ENCODE results near the gene GLB1L2.

Gene GLB1L2

GRCh38 chr11:134349802-134350355, 18.1 kb downstream of the GLB1L2 start:
- no peak for DNase-seq

GRCh38 chr11:134350381-134350780, 18.6 kb downstream of the GLB1L2 start:
- no peak for DNase-seq

GRCh38 chr11:134352111-134352510, 20.3 kb downstream of the GLB1L2 start:
- no peak for DNase-seq

GRCh38 chr11:134355136-134355535, 23.3 kb downstream of the GLB1L2 start:
- DNase-seq = no peak

- no peak for DNase-seq
Measured at GRCh38 chr11:134355656-134356055, 23.9 kb downstream of the GLB1L2 start.

DNA sequence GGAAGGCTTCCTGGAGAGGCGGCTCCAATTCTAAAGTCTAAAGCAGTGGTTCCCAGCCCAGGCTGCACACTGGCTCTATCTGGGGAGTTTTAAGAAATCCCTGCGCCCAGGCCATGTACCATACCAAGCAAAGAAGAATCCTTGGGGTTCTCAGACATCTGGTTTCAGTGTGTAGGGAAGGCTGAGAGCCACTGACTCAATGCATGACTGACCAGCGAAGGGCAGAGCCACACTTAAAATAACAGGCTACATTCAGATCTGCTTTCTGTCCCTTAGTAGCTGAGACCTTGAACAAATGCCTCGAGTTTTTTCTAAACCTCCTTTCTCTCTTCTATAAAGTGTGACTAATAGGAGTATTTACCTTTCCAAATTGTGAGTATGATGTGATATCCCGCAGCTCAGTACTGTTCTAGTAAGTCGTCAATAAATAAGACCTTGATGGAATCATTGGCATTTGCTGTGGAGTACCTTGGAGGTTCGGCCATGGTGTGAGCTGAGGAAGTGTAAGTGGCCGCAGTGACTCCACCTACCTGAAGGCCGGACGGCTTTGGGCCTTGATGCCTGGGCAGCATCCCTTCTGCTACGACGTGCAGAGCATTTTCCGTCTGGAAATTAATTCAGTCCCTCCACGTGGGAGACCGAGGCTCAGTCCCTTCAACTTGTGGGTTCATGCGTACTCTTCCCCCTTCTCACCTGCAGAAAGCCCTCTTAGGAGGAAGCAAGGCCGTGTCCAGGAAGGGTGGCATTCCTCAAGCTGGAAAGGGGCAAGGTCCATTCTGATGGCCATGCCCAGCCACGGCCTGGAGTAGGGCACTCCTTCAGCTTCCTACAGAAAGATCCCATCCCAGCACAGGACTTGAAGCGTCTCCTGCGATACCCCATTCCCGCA, 25.1 kb downstream of the GLB1L2 start:
- no peak for DNase-seq

GRCh38 chr11:134357545-134357839, 25.7 kb downstream of the GLB1L2 start:
- DNase-seq = no peak

DNA sequence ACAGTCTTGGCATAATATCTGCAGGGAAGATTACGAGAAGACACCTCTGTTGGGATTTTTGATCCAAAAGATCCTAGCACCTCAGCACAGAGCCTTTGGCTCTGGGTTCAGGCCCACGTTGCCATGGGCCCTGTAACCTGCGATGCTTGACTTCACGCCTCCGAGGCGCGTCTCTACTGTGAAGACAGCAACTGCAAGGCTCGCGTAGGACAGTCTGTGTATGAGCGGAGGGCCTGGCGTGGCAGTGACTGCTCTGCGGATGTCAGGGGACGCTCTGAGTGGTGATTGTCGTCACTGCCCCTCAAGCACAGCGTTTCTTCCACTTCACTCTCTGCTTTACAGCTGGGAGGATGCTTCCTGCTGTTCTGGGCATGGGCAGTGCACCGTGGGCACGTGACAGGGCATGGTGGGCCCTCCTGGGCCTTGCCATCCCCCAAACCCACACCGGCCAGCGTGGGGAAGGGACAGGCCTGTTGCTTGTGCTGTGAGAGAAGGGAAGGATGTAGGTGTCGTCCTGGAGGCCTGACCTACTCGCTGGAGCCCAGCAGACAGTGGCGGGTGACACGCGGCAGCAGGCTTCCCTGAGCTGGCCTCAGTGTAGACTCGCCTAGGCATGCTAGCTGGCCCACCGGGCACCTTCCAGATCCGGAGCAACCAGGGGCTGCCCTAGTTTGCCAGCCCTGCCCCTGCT, 26.5 kb downstream of the GLB1L2 start:
- no peak for DNase-seq

DNA sequence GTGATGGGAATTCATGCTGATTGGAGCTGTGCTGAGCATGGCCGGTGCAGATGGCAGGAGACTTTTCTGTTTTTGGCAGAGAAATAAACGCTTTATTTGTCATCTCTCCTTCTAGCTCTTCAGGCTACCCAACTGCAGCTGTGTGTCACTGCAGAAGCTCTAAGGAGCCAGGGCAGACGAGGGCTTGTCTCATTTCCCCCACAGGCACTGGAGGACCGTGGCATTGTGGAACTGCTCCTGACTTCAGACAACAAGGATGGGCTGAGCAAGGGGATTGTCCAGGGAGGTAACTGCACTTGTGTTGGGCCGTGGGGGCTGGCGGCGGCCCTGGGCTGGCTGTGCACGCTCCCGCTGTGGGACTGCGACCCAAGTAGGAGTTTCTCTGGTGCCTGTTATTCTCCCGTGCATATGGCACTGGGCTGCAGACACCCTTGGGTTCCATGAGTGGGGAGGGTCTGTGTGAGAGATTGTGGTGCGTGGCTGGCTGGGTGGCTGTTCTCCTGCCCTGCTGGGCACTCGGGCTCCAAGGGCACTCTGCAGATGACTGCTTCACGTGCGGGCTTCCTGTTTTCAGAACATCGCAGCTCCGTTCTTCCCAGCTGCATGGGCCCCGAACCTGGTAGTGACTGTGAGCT, 27.2 kb downstream of the GLB1L2 start:
- DNase-seq = no peak

- no peak for DNase-seq
Measured at GRCh38 chr11:134359646-134360045, 27.9 kb downstream of the GLB1L2 start.

DNA sequence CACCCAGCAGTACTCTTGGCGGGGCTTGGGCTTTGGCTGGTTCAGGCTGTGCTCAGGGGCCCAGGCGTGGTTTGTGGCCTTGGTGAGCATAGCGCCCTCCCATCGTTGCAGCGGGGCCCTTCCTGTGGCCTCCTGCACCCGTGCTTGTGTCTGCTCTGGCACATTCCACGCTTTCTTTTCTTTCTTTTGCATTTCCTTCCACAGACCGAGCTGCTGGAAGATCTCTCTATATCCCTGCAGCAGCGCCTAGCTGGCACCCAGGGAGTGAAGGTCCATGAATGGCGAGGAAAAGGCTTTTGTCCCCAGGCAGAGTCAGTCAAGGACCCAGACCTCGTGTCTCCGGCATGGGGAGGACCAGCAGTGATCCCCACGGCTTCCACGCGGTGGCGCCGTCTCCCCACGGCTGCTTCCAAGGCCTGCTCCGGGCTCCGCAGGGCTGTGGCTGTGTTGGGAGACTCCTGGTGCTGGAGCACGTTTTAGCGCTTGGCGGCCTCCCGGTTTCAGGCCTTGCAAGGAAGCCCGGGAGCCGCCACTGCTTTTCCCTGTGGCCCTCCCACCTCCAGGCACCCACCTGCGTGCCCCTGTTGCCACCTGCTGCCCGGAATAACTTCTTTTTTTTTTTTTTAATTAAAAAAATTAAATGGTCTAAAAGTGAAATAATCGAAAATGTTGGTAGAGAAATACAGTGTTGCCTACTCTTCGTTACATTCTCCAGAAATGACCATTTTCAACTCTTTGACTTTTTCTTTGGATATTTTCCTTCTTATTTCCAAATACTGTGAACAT, 28.5 kb downstream of the GLB1L2 start:
- DNase-seq = peak; percentile 9

GRCh38 chr11:134361661-134362060, 29.9 kb downstream of the GLB1L2 start:
- no peak for DNase-seq

GRCh38 chr11:134362192-134362901, 30.6 kb downstream of the GLB1L2 start:
- DNase-seq = no peak

DNA sequence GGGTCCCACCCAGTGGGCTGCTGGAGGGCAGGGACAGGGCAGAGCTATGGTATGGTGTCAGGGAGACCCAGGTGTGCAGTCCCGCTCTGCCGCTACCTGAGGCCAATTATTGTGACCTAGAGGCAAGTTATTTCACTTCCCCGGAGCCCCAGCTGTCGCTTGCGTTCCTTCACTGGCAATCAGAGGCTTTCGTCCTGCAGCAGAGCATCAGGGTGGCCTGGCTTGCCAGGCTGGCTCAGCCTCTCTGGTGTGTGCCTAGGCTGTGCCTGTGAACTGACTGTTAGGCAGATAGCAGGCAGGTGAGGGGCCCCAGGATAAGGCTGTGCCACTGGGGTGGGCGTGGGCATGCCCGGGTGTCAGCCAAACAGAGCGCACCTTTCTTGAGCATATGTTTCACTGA, 31.4 kb downstream of the GLB1L2 start:
- no peak for DNase-seq

DNA sequence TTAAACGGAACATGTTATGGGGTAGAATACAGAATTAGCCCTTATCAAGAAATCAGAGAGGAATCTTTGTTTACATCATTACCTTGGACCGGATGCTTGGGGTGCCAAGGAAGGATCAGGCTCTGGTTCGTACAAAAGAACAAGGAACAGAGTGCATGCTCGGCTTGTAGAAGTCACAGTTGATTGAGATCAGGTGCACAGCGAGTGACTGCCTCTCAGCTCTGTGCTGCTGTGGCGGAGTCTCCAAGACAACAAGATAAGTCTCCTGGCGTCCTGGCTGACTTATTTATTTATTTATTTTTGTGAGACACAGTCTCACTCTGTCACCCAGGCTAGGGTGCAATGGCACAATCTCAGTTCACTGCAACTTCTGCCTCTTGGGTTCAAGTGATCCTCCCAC, 31.8 kb downstream of the GLB1L2 start:
- DNase-seq = no peak

- no peak for DNase-seq
Measured at GRCh38 chr11:134364261-134364660, 32.5 kb downstream of the GLB1L2 start.

DNA sequence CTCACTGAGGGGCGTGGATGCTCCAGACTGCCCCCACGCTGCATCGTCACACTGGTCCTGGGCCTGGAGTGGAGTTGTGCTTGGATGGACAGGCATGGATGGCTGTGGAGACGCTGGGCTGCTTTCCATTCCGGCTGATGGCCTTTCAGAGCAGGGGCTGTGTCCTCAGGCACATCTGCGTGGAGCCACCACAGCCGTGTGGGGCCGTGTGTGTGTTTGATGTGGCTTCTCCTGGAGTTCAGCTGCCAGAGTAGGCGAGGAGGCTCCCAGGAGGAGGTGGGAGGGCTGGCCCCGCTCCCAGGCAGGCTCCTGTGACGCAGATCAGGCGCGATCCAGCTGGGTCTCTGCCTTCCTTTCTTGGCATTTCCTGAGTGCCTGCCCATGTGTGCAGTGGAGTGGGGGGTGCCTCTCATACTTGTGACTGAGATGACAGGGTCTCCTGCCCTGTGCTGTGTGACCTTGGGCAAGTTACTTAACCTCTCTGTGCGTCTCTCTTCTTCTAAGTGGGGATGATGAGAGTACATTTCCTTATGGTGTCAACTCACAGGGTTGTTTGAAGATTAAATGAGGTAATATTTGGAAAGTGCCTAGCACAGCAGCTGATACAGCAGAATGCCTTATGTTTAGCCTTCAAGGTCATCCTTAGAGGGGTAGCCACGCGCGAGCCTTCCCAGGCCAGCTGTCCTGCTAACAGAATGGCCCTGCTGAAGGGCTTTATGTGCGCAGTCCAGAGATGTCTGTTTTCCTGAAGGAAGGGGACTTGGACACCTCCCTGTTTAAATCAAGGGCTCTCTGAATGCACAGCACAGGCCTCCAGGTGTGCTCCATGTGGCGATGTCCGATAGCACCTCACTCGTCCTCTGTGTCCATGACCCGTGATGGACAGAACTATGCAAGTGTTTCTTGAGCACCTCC, 33.5 kb downstream of the GLB1L2 start:
- no peak for DNase-seq

GRCh38 chr11:134366254-134366653, 34.5 kb downstream of the GLB1L2 start:
- no peak for DNase-seq

DNA sequence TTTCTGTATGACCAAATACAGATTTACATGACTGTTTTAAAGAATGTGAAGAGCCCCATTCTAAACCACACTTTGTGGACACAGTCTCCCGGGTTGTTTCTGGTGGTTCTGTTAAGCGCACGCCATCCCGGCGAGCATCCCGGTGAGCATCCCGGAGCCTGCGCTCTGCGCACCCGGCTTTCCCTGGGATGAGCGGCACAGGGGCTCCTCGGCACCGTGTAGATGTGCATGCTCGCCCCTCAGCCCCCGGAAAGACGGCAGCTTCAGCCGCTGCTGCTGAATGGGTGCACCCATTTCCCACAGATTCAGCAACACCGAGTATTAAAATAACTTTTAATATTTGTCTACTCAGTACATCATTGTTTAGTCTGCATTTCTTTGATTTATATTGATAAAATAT, 36.0 kb downstream of the GLB1L2 start:
- no peak for DNase-seq

- no peak for DNase-seq
Measured at GRCh38 chr11:134369656-134370525, 38.1 kb downstream of the GLB1L2 start.

All from NCI-H774 (cell line).